GM12875 (cell line): ENCODE measurements around the gene DAB2IP.

Experiments
- H3K4me3 ChIP-seq: one replicate; pipeline ENCODE4 v1.5.1; 2011; ENCODE audit warnings: low read depth, low read length, control low read depth
- TF ChIP-seq, protein P1 (sequence below): IDR thresholded peaks from 2 replicates; pipeline ENCODE4 v1.5.1; 2011; ENCODE audit warnings: low read depth, mild to moderate bottlenecking, control low read depth, inconsistent platforms, low read length, moderate library complexity, borderline replicate concordance; ENCODE audit not compliant: insufficient read depth

The DAB2IP gene

GRCh38 chr9:121783521-121784507 is 132.4 kb downstream of the DAB2IP start:
- TF ChIP-seq, protein P1, sequence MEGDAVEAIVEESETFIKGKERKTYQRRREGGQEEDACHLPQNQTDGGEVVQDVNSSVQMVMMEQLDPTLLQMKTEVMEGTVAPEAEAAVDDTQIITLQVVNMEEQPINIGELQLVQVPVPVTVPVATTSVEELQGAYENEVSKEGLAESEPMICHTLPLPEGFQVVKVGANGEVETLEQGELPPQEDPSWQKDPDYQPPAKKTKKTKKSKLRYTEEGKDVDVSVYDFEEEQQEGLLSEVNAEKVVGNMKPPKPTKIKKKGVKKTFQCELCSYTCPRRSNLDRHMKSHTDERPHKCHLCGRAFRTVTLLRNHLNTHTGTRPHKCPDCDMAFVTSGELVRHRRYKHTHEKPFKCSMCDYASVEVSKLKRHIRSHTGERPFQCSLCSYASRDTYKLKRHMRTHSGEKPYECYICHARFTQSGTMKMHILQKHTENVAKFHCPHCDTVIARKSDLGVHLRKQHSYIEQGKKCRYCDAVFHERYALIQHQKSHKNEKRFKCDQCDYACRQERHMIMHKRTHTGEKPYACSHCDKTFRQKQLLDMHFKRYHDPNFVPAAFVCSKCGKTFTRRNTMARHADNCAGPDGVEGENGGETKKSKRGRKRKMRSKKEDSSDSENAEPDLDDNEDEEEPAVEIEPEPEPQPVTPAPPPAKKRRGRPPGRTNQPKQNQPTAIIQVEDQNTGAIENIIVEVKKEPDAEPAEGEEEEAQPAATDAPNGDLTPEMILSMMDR, result no peak
- H3K4me3 ChIP-seq, result no peak overlapping the region

GRCh38 chr9:121784731-121785411 is 133.4 kb downstream of the DAB2IP start:
- no peak overlapping the region for H3K4me3 ChIP-seq
- TF ChIP-seq, protein P1, result no peak

- H3K4me3 ChIP-seq, result no peak overlapping the region
- TF ChIP-seq, protein P1, result no peak
Observed at GRCh38 chr9:121785673-121786542, 134.5 kb downstream of the DAB2IP start.

GRCh38 chr9:121786543-121786948 is 135.1 kb downstream of the DAB2IP start:
- TF ChIP-seq, protein P1, result no peak
- H3K4me3 ChIP-seq, result no peak overlapping the region

DNA sequence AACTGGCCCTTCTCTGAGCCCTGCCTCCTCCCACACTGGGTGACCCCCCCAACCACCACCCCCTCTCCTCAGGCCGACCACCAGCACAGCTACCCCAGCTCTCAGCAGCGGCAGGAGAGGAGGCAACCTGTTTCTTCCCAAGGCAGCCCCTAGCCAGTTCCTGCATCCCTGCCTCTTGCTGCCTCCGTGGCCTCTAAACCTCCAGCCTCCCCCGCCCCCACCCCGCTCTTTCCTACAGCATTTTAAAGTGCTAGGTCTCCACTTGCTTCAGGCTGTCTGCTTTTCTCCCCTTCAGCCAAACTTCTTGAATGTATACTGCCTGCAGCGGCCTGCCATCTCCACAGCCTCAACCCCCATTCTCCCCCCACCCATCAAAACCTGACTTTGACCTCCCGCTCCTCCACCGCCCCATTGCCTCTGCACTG is 135.6 kb downstream of the DAB2IP start:
- TF ChIP-seq, protein P1, result no peak

GRCh38 chr9:121788686-121789366 is 137.4 kb downstream of the DAB2IP start:
- H3K4me3 ChIP-seq, result no peak overlapping the region
- TF ChIP-seq, protein P1, result no peak

More for the DNA sequence above, 135.6 kb downstream of the DAB2IP start:
- H3K4me3 ChIP-seq, result no peak overlapping the region
